OCI-LY7 (cell line): Measurements from ENCODE around the gene BPIFB2. TPM values are rescaled to one million over a fixed set of nuclear protein-coding genes. Genes with fewer than 3 reads are reported as not detected.

Experiments used
- BruUV-seq: library from RNA; stranded (reverse); fragments of 400-500 nt; replicated peaks from 2 replicates; lab custom pipeline; 2021; lab: Mats Ljungman, UMichigan
- CTCF ChIA-PET: fragments of 300-600 bp; sonication (Branson Sonifier 250); formaldehyde crosslinking; loops from one replicate; lab custom pipeline; 2022; ENCODE audit warnings: antibody characterized with exemption; ENCODE audit not compliant: unreplicated experiment; lab: Charles Lee
- POLR2A ChIA-PET: fragments of 300-600 bp; sonication (Branson Sonifier 250); formaldehyde crosslinking; loops from one replicate; lab custom pipeline; 2022; ENCODE audit warnings: antibody characterized with exemption; lab: Charles Lee
- DNase-seq: peaks from one replicate; pipeline ENCODE4 v3.0.0-alpha.2; 2015; ENCODE audit warnings: low spot score
- H2AFZ ChIP-seq: fragments of 200-600 bp; sonication (generic), shearing (Covaris generic); 2 replicates; pipeline ENCODE4 v1.6.1; 2014; ENCODE audit warnings: mild to moderate bottlenecking, antibody characterized with exemption, low read length, moderate library complexity
- H3K27ac ChIP-seq: fragments of 200-600 bp; sonication (generic); 2 replicates; pipeline ENCODE4 v1.5.1; 2014; ENCODE audit warnings: mixed run types, low read depth, mild to moderate bottlenecking, moderate library complexity, low read length, inconsistent platforms; ENCODE audit not compliant: poor library complexity, severe bottlenecking
- H3K36me3 ChIP-seq: fragments of 200-600 bp; sonication (generic); 2 replicates; pipeline ENCODE4 v1.6.1; 2014; ENCODE audit warnings: mild to moderate bottlenecking, antibody characterized with exemption, low read length, moderate library complexity, mixed read lengths; ENCODE audit not compliant: insufficient read depth
- H3K4me1 ChIP-seq: fragments of 200-600 bp; sonication (generic); 2 replicates; pipeline ENCODE4 v1.5.1; 2014; ENCODE audit warnings: mild to moderate bottlenecking, low read length; ENCODE audit not compliant: insufficient read depth, poor library complexity, severe bottlenecking
- H3K4me2 ChIP-seq: fragments of 200-600 bp; sonication (generic); 2 replicates; pipeline ENCODE4 v1.6.1; 2014; ENCODE audit warnings: mild to moderate bottlenecking, low read length
- H3K4me3 ChIP-seq: fragments of 200-600 bp; sonication (generic); 2 replicates; pipeline ENCODE4 v1.5.1; 2014; ENCODE audit warnings: mild to moderate bottlenecking, low read depth, low read length; ENCODE audit not compliant: poor library complexity, severe bottlenecking
- H3K79me2 ChIP-seq: fragments of 200-600 bp; sonication (generic); 2 replicates; pipeline ENCODE4 v1.6.1; 2016; ENCODE audit warnings: low read depth, mild to moderate bottlenecking, low read length, moderate library complexity, mixed read lengths; ENCODE audit not compliant: insufficient read depth
- H3K9me2 ChIP-seq: fragments of 200-600 bp; sonication (generic); 2 replicates; pipeline ENCODE4 v1.6.1; 2016; ENCODE audit warnings: mild to moderate bottlenecking, low read length, mixed read lengths; ENCODE audit not compliant: insufficient read depth
- H3K9me3 ChIP-seq: fragments of 200-600 bp; sonication (generic); 2 replicates; pipeline ENCODE4 v1.6.1; 2014; ENCODE audit warnings: mild to moderate bottlenecking, mixed run types, low read length, mixed read lengths
- H4K20me1 ChIP-seq: fragments of 200-600 bp; sonication (generic); 2 replicates; pipeline ENCODE4 v1.6.1; 2014; ENCODE audit warnings: mild to moderate bottlenecking, antibody characterized with exemption, low read length, moderate library complexity, mixed read lengths; ENCODE audit not compliant: insufficient read depth
- CTCF ChIP-seq: fragments of 200-600 bp; sonication (generic); conservative IDR thresholded peaks from 2 replicates; pipeline ENCODE4 v1.5.1; 2014; ENCODE audit warnings: mild to moderate bottlenecking, antibody characterized with exemption, low read length, moderate library complexity, mixed read lengths
- EZH2phosphoT487 ChIP-seq: fragments of 200-600 bp; sonication (generic); IDR thresholded peaks from 2 replicates; pipeline ENCODE4 v1.6.1; 2018; ENCODE audit warnings: low read depth, borderline replicate concordance, mild to moderate bottlenecking, mixed run types, antibody characterized with exemption, low read length, moderate library complexity, mixed read lengths
- intact Hi-C: fragments of 100-400 bp; cut with micrococcal nuclease; formaldehyde crosslinking; loops from one replicate; pipeline ENCODE4 v1.10.0; 2022; ENCODE audit not compliant: unreplicated experiment
- total RNA-seq, 2 experiments: library from RNA; depleted of rRNA in 1 of 2; stranded (reverse); fragments of >200 nt in 1 of 2; shearing (Covaris generic) in 1 of 2; gene quantifications; 2 replicates each; pipeline ENCODE4 v1.2.3, GENCODE V29; 2014 to 2022

The BPIFB2 gene
- total RNA-seq, 2 experiments from 2014 or later = not detected

GRCh38 chr20:32979201-32979998, 28.1 kb upstream of the BPIFB2 start:
- no peak overlapping the region for H3K4me2 ChIP-seq
- H4K20me1 ChIP-seq = no peaks in the 10 kb centered on the region
- no peak overlapping the region for H3K27ac ChIP-seq
- no peaks in the 10 kb centered on the region for H3K4me1 ChIP-seq
- no peaks in the 10 kb centered on the region for H3K36me3 ChIP-seq
- BruUV-seq = no TSS peak
- intact Hi-C loops = no loop called here
- no peaks in the 10 kb centered on the region for H3K9me2 ChIP-seq
- no peaks in the 10 kb centered on the region for H3K79me2 ChIP-seq
- no peaks in the 10 kb centered on the region for H3K9me3 ChIP-seq
- ChIA-PET CTCF (no interaction called here), POLR2A (no interaction called here)
- no peak overlapping the region for H3K4me3 ChIP-seq
- no peak overlapping the region for H2AFZ ChIP-seq
- TF ChIP-seq EZH2phosphoT487 (no peak), CTCF (no peak)
- DNase-seq = no peak

DNA sequence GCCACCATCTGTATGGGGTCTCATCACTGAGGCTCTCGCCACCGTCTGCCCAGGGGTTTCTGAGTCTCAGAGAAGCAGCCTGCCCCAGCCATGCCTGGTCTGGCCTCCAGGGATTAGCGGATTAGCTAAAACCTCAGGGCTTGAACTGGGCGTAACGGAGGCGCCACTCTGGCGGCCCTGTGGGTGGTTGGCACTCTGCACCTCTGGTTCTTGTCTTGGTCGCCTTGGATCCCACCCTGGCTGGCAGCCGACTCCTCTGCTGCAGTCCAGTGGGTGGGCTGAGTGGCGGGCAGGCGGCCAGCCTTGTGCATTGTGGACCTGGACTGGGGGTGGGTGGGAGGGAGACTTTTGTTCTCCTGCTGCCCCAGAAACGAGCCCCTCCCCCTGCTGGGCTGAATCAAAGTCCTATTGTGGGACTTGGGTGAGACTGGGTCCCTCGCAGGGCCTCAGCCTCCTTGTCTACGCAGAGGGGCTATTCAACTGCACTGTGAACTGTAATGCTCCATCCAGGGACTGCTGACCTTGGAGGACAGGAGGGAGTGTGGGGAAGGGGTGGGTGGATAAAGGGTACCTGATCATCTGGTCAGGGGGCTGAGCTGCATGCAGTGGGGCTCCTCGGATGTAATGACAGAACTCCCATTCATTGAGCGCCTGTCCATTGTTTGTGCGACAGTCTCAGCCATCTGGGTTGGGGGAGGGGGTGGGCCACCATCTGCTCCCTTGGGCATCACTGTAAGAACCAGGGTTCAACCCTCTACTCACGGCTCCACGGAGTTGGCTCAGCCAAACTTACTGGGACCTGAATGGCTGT, 27.2 kb upstream of the BPIFB2 start:
- Histone ChIP-seq H3K36me3 (no peaks in the 10 kb centered on the region), H2AFZ (no peak overlapping the region), H3K4me1 (no peaks in the 10 kb centered on the region), H3K79me2 (no peaks in the 10 kb centered on the region), H3K4me3 (no peak overlapping the region), H3K9me3 (no peaks in the 10 kb centered on the region), H4K20me1 (no peaks in the 10 kb centered on the region), H3K9me2 (no peaks in the 10 kb centered on the region), H3K27ac (no peak overlapping the region), H3K4me2 (no peak overlapping the region)
- no peak for DNase-seq
- ChIA-PET POLR2A (no interaction called here), CTCF (no interaction called here)
- BruUV-seq = no TSS peak
- TF ChIP-seq EZH2phosphoT487 = no peak
- TF ChIP-seq CTCF = no peak
- intact Hi-C loops = no loop called here
